Stimulated activated CD8-positive, alpha-beta memory T cell treated with anti-CD3 and anti-CD28 coated beads, Interleukin-12 subunit alpha, Interleukin-12 subunit beta, amount 100 ng/mL, for 4 hours (primary cell): ENCODE data around the gene MYO18B.

ENCODE experiments used
- DNase-seq: peaks from one replicate; pipeline ENCODE4 v3.0.0-alpha.2; 2020; ENCODE audit warnings: low read depth

Gene MYO18B

DNA sequence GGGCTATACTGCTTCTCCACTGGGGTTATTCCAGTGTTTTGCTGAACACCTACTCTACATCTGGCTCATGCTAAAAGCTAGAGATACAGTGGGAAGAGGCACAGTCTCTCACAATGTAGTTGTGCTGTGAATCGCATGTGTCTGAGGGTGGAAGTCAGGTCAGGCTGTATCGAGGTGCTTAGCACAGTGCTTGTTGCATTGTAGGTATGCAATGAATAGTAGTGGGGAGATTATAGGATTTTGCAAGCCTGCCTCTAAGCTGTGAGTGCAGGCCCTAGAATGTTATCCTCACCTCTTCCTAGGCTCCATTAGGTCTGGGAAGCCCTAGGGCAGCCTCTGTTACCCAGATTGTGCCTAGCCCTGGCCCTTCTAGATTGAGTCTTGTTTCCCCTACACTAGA lies 37.4 kb downstream of the MYO18B start:
- no peak for DNase-seq

DNA sequence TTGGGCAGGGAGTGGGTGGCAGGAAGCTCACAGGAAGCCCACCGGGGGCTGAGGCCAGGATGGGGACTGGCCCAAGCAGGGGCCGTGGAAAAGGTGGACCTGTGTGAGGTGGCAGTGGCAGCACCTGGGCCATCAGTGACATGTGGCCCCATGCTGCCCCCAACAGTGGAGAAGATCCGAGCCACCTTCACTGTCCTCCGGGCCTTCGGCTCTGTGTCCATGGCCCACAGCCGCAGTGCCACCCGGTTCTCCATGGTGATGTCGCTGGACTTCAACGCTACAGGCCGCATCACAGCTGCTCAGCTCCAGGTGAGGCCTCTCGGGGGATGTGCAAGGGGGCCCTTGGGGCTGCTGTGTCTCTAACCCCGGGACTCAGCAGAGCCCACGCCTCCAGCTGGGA lies 37.9 kb downstream of the MYO18B start:
- DNase-seq = no peak

DNA sequence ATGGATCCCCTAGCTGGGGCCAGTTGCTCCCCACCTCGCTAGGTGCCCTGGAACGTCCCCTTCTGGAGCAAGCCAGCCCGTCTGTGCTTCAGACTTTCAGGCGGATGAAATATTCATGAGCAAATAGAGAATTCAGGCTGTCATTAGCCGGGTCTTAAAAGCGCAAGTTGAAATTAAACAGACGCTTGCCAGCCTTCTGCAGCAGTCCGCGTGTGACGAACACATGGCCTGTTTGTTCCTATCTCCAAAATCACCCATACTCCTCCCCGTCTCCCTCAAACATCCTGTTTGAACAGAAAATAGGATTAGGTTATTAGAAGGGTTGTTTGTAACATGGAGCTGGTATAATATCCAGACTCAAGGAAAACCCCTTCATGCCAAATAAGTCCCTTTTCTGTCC lies 38.7 kb downstream of the MYO18B start:
- DNase-seq = no peak

DNA sequence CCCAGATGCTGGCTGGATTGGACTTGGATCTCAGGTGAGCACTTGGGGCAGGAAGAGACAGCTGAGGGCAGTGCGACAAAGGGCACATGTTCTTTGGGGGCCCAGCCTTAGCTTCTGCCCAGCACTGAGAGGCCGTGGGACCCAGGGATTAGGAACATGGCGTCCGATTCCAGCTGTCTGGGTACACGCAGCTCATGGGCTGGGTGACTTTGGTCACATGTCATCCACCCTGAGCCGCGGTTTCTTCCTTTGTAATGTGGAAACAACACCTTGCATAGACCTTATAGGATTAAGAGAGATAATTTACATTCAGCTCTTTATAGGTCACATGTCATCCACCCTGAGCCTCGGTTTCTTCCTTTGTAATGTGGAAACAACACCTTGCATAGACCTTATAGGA lies 39.8 kb downstream of the MYO18B start:
- no peak for DNase-seq

DNA sequence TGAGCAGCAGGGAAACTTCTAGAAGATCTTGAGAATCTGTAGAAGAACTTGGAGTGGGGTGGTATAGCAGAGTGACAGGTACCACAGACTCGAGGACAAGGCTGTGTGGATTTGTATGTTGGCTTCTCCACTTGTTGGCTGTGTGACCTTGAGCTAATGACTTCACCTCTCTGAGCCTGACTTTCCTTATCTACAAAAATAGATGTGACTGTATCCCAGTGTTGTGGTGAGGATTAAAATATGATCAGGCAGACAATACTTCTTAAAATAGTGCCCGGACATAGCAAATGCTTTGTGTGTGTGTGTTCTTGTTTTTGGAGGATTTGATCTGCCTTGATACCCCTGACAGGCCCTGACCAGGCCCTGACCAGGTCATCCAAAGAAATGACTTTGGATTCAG lies 40.8 kb downstream of the MYO18B start:
- no peak for DNase-seq

DNA sequence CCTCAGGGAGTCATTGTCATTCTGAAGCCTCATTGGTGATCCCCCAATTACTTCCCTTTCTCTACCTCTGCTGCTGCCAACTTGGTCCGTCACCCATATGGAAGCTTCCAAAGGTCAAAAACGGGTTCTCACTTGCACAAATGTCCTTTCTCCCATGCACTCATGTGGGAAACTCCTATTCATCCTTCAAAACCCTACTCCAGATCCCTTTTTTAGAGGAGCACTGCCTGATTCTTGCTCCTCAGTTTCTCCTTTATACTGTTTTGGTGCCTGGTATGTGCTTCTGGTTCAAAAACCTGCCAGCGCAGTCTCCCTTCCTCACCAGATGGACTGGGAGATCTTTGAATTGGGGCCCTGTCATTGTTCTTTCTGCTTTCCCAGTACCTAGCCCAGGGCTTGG lies 41.9 kb downstream of the MYO18B start:
- DNase-seq = no peak

DNA sequence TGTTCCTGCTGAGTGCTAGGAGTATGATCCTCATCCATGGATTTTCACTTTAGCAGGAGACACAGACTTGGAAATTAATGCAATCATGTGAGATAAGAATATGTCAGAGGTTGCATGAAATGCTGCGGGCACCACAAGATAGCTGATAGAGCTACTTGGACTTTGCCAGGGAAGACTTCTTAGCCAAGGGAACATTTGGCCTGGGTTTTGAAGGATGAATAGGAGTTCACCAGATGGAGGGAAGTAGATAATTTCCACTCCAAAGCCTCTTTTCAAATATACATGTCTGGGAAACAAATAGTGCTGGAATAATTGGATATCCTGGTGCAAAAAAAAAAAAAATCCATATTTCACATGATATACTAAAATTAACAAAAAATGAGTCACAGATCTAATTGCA lies 44.2 kb downstream of the MYO18B start:
- DNase-seq = no peak

DNA sequence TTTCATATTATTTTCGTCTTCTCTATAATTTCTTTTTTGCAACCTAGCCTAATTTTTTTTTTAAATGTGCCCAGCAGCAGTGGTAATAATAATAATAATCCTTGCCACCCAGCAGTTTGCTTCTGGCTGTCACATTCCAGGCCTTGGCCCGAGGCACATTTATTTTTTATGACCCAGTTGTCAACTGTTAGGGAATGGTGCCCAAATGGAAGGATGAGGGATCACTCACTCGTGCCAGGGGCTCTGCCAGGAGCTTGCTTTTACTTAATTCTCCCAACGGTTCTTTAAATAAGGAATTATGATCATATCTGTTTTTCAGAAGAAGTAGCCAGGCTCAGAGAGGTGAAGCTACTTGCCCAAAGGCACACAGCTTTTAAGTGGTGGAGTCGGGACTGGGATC lies 49.6 kb downstream of the MYO18B start:
- no peak for DNase-seq

DNA sequence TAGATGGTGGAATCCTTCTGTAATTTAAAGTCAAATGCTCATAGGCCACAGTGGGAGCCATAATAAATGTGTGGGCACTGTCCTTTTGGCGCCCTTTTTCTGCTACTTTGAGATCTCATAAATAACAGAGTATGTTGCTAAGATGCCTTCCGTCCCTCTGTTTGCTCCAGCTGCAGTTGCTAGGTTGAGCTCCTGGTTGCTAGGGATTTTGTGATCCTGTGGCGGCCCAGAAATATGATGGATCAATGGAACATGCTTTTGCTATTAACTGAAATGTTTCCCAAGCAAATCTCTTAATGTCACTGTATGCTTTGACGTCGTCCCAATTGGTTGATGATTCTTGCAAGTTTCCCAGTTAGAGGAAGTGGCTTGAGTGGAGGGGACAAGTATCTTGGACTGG lies 53.5 kb downstream of the MYO18B start:
- no peak for DNase-seq

DNA sequence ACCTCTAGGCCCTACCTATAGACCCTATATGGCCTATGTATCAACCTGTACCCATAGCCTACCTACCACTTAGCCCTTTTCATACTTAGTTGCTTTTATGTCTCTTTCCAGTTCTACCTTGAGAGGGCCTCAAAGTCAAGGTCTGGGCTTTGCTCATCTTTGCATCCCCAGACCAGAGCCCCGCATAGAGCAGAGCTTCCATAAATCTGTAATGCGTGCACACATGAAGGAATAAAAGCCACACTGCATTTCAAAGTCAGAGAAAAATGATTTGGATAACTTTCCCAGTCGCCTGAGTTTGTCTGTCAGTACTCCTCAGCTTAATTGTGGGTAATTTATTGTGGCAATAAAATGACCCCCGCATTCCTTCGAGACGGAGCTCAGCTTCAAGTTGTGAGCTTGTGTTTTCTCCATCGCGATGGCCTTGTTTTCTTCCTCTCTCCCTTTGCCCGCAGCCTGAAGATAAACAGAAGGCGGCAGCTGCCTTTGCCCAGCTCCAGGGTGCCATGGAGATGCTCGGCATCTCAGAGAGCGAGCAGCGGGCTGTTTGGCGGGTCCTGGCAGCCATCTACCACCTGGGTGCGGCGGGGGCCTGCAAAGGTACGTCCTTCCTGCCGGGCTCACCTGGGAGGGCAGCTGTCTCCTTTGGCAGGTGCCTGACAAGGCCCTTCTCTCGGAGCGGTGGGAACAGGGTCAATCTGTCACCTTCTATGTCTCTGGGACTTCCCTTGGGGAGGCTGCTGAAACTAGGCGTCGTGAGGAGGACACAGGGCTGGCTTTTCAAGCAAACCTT lies 55.7 kb downstream of the MYO18B start:
- no peak for DNase-seq

DNA sequence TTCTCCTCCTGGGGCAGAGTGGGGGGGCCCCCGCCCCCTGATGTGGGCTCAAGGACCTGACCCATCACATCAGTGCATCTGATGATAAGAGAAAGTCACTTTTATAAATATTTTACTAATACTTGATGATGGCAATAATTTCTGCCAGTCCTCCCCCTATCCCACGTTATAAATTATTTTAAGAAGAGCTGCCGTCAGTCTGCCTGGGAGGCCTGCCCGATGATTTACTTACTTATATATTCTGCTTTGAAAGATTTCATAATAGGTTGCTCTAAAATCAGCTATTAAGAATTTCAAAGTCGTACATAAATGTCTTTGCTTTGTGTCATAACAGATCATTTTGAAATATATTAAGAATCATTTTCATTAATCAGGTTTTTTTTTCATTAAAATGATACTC lies 58.8 kb downstream of the MYO18B start:
- DNase-seq = no peak

DNA sequence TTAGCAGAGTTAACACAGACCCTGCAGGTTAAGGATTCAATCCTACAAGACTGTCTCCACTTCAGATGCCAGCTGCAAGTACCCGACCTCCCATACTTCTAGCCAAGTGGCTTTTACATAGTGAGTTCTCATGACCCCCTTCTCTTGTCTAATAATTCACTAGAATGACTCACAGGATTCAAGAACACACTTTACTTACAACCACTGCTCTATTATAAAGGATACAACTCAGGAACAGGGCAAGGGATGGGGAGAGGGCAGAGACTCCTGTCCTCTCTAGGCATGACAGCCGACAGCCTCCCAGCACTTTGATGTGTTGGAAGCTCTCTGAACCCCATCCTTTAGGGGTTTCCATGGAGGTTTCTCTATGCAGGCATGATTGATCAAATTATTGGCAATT lies 60.0 kb downstream of the MYO18B start:
- no peak for DNase-seq

DNA sequence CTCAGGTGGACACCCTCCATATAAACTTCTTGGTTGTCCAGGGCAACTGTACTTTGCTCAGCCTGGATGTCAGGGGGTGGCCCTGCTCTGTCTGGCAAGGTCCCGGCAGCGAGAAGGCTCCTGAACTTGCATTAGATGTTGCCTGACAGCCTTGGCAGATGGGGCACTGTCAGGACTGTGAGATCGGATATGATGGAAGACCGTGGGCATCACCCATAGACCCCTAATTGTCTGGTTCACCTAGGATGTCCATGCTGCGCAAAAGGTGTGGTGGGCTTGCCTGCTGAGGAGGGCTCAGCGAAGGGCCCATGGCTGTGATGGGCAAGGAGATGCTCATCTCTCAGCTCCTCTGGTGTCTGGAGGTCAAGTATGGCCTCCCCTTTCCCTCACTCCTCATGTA lies 62.7 kb downstream of the MYO18B start:
- no peak for DNase-seq

DNA sequence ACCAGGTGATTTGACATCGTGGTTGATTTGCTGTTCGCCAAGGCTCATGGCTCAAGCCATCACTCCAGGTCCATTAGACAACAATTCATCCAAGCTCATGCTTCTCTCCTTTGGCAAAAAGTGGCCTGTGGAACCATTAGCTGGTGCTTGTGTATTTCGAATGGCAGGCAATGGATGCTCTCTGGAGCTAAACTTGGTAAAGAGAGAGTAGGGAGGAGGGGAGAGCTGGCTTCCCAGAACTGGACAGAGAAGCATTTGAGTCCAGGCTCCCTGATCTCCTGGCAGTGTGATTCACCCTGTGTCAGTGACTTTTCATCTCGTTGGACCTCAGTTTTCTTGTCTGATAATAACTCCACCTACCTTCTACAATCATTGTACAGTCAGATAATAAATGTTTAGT lies 64.6 kb downstream of the MYO18B start:
- no peak for DNase-seq

DNA sequence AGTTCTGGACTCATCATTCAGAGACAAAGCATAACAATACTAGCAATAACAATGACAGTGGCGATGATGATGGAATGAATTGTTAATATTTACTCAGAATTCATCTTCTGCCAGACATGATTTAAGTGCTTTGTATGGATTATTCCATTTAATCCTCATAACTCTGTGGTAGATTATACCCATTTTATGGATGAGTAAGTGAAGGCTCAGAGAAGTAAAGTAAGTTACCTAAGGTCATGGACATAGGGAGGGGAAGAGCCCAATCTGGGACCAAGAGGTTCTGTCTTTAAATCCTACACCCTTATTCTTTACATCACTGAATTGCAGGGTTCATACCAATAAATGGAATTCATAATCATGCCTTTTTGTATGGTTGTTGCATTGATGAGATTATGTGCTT lies 72.7 kb downstream of the MYO18B start:
- no peak for DNase-seq

DNA sequence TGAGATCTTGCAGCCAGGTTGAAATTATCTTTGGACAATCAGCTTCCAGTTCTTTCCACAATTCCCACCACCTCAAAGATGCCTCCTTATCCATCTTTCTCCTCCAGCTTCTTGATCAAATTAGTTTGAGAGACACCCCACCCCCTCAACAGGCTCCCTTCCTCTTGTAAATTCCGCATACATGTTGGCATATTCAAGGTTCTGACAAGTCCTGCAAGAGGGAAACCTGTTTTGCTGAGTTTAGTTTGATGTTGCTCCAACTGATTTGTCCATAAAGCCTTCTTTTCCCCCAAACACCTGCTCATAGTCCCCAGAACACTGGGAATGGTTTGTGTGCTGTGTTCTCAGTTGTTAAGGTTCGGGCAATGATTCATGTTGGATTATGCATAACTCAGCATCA lies 73.6 kb downstream of the MYO18B start:
- no peak for DNase-seq

DNA sequence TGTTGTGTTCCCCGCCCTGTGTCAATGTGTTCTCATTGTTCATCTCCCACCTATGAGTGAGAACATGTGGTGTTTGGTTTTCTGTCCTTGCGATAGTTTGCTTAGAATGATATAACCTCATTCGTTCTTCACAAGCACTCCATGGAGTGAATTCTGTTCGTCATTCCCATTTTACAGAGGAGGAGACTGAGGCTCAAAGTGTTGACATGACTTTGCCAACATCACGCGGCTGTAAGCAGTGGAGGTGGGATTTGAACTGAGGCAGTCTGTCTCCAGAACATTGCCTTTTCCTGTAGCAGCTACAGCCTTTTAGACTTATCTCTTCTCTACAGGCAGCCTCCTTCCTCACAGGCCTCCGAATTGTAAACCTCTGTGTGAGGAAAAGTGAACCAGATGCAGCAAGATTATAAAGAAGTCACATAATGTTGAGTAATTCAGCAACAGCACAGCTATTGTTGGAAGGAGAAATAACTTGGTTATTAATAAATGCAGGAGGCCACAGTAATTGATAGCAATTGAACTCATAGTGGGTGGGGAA lies 74.6 kb downstream of the MYO18B start:
- DNase-seq = no peak

DNA sequence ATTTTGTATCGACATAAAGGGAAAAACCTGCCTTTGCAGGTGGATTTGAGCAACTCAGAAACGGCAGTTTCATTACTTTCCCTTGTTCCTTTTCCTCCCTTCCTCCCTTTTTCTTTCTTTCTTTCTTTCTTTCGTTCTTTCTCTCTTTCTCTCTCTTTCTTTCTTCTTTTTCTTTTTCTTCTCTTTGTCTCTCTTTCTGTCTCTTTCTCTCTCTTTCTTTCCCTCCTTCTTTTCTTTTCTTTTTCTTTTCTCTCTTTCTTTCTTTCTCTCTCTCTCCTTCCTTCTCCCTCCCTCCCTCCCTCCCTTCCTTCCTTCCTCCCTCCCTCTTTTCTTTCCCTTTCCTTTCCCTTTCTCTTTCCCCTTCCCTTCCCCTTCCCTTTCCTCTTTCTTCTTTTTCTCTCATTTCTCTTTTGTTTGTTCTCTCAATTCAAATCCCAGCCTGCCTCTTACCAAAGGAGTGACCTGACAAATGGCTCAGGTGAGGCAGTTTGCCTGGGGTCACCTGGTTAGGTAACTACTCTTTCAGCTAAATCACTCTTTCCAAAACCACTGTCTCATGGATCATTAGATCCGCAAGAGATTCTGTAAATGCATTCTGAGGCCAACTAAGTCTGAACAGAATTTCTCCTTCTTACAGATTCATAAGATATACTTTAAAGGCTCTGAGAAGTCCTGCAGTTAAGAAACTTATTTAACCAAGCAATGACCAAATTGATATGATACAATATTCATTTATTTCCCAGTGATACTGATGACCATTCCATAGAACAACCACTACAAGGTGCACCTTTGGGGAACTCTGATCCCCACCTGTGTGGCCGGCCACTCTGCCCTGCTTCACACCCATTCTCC lies 75.3 kb downstream of the MYO18B start:
- DNase-seq = no peak

DNA sequence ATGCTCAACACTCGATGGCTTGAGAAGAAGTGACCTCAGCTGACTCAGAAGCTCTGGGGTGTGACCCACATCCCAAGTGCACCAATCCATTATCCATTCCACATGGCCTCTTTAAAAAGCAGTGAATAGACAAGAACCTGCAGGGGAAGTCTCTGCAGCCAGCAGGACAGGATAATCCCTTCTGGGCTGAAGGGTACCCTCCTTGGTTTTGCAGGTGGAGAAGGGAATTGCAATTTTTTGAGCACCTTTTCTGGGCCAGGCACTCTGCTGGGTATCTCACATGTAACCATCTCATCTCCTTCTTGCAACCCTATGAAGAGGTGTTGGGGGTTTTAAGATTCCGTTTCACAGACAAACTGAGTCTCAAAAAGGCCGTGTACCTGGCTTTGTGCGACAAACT lies 76.6 kb downstream of the MYO18B start:
- no peak for DNase-seq

DNA sequence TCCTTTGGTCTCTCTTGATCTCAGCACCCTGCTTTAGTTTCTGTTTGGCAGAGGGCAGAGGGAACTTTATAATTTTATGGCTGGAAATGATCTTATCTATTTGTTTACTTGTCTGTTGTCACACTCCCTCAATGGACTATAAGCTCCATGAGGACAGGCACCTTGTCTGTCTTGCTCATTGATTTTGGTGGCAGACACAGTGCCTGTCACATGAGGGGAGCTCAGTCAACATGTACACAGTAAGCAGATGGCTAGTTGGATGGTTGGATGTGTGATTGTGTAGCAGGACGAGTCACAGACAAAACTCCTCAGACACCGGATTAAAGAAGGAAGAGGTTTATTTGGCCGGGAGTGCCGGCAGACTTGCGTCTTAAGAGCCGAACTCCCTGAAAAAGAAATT lies 80.4 kb downstream of the MYO18B start:
- DNase-seq = no peak

DNA sequence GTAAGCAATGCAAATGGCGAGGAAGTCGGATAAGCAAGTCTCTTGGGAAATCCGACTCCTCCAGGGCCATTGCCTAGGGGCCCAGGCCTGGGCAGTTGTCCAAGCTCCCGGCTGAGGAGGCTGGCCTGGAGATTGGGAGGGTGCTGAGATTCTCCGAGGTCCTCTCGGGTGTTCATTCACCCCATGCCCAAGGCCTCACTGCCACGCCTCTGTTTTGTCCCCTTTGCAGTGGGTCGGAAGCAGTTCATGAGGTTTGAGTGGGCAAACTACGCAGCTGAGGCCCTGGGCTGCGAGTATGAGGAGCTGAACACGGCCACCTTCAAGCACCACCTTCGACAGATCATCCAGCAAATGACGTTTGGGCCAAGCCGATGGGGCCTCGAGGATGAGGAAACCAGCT lies 81.3 kb downstream of the MYO18B start:
- DNase-seq = no peak

DNA sequence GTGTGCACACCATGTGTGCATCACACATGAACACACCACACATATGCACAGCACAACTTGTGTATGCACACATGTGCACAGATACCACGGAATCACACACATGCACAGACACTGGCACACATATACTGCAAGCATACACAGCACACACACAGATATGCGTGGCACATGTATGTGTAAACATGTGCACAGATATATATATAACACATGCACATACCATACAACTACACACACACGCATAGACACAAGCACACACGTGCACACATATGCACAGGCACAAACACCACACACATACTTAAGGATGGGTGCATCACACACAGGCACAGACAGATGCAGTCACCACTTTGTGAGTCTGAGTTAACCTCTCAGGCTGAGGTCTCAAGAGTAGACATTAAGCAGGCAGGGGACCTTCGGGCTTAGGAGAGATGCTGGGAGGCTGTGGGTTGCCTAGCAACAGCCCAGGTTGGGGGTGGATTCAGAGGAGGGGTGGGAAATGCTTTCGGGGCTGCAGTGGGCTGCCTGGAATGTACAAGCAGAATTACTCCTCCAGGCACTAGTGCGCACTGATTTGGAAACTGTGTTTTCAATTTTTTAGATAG lies 82.9 kb downstream of the MYO18B start:
- DNase-seq = no peak

DNA sequence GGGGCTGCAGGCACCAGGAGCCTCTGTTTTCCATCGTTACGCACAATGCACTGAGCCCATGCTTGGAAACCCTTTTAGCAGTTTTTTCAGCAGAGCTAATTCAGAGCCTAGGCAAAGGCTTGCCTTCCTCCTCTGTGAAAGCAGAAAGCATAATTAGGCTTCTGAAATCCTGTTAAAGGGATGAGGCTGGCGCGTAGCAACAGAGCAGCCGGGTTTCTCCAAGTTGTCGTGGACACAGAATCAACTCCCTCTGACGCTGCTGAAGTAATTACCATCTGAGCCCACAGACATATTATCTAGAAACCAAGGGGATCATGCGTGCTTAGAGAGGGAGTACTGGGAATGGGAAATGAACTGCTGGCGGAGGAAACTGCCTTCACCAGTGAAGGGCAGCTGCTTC lies 85.4 kb downstream of the MYO18B start:
- no peak for DNase-seq
